Activated effector memory CD4-positive, alpha-beta T cell treated with anti-CD3 and anti-CD28 coated beads, Interleukin-2, amount 50 U/mL, for 16 hours (primary cell): ENCODE data around the gene SOX8.

ENCODE experiments used
- DNase-seq: peaks from one replicate; pipeline ENCODE4 v3.0.0-alpha.2; 2020

SOX8 gene

DNA sequence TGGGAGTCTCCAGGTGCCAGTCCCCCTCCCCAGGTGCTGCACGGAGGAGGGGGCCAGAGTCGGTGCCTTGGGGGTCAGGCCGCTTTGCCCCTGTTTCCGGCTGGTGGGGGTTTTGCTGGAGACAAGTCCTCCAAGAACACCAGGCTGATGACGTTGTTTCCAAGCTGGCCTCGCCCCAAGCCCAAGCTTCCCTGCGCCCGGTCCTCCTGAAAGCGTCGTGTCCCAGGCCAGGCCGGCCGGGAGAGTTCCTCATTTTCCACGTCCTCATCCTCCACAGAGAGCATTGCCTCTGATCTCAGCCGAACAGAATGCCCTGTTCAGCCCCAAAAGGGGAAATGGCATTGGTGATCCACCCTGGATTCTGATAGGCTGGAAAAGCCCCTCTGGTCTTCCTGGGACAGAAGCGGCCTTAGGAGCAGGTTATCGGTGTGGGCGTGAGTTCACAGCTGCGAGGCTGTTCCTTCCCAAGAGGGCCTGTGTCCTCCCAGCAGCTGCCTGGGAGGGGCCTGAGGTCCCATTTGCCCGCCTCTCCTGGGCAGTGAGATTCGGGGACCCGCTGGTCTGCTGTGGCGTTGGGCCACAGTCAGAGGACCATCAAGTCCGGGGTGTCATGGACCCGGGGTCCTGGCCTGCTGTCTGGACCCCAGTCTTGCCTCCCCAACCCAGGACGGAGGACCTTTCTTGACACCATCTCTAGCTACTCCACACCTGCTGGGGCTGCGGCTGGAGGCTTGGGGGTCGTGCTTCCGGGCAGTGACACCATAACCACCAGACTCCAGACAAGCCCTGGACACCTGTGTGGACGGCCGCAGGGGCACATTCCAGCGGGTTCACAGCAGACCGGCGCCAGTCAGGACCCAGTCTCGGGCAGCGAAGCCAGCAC, 7.1 kb downstream of the SOX8 start:
- DNase-seq: no peak

DNA sequence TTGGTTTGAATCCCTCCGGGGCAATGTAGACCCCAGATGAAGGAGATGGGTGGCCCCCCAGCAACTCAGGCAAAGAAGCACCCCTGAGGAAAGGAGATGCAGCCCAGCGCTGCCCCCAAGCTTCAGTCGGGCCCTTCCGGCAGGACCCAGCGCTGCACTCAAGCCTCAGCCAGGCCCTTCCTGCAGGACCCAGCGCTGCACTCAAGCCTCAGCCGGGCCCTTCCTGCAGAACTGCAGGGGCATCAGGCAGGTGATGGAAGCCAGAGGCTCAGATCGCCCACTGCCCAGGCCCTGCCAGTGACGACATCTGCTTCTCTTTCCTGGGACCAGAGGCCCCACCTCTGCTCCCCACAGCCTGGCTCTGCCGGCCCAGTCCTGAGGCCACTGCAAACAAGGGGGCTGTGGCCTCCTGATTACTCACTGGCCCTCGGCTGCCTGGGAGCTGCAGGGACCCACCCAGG, 7.8 kb downstream of the SOX8 start:
- DNase-seq: no peak

DNA sequence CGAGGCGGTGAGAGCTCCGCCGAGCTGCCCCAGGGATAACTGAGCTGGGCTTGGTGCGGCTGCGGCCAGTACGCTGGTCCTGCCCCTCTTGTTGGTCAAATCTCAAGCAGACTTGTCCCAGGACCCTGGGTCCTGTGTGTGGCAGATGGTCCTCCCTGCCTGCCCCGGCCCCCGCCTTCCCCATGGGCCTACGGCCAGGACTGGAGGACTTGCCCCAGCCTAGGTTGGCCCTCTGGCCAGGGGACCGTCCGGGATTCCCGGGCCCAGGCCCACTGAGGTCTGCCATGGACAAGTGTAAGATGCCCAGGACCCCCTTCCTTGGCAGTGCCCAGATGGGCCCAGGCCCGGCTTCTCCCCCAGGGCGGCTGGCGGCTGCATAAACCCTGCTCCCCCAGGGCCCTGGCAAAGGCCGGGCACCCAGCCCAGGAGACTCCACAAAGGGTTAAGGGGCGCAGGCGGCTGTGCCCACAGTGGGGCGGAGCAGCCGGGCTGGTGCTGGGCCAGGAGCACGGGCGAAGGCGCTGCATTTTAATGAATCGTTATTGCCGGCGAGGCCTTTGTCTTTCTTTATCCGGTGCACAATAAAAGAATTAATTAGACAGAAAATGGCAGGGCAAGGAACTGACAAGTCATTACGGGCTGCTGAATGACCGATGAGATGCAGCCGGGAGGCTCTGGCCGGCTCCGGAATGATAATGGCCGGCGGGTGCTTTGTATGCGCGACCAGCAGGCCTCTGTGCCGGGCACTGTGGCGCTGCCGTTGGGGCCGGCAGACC, 9.1 kb downstream of the SOX8 start:
- DNase-seq: no peak

DNA sequence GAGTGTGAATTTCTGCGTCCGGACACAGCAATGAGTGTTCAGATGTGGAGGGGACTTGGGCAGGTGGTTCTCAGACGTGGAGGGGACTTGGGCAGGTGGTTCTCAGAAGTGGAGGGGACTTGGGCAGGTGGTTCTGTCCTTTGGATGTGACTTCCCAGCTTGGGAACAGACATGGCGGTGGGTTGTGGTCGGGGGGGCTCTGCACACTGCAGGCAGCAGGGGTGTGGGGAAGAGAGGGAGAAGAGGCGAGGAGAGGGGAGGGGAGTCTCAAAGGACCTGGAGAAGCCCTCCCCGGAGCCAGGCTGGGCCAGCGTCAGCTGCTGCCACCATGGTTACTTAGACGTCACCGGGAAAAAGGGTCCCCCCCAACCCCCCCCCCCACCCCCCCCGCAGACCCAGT, 9.8 kb downstream of the SOX8 start:
- DNase-seq: no peak

DNA sequence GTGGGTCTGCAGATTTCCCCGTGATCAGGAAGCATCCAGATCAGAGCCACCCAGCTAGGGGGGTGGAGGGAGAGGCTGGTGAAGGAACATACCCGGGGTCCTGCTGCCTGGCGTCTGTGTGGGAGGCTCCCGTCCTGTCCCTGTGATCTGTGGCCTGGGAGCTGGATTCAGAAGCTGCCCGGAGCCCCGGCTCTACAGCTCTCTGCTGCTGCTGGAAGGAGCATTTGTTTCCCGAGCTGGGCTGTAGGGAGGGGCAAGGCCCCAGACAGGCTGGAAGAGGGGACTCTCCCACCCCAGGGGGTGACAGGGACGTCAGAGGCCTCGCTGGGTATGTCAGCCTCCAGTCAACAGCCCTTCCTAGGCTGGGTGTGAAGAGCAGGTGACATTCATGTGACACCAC, 10.2 kb downstream of the SOX8 start:
- DNase-seq: no peak

DNA sequence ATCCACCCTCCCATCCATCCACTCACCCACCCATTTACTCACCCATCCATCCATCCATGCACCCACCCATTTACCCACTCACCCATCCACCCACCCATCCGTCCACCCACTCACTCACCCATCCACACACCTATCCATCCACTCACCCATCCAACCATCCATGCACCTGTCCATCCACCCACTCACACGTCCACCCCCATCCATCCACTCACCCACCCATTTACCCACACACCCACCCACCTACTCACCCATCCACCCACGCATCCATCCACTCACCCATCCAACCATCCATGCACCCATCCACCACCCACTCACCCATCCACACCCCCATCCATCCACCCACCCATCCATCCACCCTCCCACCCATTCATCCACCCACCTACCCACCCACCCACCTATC, 12.2 kb downstream of the SOX8 start:
- no peak for DNase-seq

DNA sequence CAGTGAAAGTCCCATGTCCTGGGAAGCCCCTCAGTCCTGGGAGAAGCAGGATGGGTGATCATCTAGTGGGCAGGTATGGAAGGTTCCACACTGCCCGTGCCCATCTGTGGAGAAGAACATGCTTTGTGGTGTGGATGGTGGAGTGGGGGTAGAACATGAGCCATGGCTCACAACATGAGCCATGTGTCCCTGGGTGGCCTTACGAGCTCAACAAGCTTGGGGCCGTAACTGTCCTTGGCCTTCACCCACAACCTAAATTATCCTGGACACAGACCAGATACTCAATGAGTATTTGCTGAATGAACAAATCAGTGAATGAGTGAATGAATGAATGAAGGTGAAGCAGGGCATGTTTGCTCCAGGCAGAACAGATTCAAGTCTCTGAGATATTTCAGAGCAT, 13.5 kb downstream of the SOX8 start:
- no peak for DNase-seq

DNA sequence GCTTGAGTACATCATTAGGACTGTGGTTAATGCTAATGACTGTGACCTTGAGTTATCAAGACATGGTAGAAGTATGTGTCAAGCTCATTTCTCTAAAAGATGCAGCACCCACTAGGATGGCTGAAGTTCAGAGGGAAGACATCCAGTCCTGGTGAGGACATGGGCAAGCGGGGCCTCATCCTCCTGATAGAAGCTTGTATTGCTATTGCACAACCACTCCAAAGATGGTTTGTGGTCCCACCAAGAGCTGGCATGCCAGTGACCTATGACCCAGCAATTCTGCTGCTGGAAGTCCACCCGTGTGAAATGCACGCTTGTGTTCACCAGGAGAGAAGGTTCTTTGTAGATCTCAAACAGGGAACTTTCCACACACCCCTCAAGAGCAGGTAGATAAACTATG, 14.2 kb downstream of the SOX8 start:
- no peak for DNase-seq

DNA sequence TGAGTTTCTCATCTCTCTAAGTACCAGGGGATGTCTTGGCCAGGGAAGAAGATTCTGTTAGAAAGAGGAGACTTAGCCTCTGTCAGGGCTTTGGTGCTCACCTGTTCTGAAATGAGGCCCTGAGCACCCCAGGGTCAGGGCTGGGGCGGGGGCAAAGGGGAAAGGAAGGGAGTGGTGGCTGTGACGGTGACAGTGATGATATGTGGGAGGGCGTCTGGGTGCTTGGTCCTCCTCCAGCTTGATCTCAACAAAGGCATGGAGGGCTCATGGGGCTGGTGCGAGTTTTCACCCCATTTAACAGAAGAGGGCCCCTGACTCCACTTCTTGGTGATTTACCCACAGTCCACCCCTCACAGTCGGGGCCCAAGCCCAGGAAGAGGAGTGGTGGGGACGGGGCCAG, 15.1 kb downstream of the SOX8 start:
- no peak for DNase-seq

DNA sequence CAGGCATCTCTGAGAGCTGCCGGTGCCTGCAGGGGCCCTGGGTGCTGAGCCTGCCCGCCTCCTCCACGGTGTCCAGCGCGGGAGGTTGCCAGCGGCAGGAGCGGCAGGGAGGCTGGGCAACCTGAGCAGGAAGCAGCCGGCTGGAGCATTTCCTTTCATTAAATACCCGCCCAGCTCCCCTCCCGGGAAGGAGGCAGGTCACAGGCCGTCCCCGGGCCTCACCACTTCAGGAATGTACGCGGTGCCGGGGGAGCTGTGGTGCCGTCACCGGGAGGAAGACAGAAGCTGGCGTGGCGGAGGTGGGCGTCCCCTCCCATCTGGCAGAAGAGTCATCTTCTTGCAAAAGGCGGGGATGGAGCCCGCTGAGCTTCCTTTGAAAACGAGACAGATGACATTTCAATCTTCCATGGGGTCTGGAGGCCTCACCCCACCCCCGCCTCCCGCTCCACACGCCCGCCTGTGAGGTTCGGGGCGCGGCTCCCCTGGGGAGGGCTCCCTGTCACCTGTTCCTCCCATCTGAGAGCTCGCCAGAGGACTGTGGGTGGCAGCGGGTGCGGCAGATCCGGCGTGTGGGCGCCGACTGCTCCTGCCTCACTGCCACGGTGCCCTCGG, 16.0 kb downstream of the SOX8 start:
- DNase-seq: peak; percentile 84

DNA sequence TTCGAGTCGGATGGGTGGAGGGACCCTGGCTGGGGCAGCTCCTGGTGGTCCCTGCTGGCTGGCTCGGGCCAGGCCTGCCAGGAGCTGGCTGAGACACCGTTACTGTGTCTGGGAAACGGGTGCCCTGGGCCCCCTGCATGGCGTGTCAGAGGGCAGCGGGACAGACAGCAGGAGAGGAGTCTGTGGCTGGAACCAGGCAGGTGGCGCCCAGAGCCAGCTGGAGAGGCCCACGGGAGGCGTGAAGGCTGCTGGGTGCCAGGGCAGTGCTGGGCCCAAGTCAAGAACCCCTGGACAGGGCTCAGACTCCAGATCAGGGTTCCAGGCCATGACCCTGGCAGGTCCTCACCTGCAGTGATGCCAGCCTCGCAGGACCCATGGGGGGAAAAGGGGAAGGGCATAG, 16.6 kb downstream of the SOX8 start:
- no peak for DNase-seq

DNA sequence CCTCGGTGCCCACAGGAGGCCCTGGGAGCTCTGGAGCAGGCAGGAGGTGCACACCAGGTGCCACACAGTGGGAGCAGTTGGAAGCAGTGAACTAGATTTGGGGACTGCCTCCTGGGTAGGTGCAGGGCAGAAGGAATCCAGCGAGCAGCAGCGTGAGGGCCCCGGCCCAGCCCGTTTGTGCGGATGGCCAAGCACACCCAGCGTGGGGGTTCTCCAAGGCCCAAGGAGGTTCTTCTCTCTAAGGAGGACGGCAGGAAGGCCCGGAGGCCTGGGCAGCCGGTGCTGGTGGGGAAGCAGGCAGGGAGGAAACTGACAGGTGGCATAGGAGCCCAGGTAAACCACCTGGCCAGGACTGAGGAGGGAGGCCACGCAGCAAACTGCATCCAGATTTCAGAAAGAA, 17.0 kb downstream of the SOX8 start:
- DNase-seq: no peak

DNA sequence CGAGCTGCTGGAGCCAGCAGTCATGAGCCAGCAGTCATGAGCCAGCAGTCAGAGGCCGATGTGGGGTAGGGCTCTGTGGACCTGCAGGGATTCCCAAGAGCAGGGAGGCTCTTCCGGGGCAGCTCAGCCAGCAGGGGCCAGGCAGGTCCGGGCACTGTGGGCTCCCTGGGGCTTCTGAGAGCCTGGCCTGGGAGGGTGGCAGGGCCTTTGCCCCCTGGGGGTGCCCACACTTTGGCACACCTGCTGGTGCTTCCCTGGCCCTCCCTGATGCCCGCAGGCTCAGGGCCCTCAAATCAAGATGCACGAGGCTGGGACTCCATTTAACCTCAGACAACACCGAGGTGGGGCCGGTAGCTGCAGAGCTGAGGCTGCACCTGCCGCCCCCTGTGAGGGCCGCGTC, 18.1 kb downstream of the SOX8 start:
- no peak for DNase-seq

DNA sequence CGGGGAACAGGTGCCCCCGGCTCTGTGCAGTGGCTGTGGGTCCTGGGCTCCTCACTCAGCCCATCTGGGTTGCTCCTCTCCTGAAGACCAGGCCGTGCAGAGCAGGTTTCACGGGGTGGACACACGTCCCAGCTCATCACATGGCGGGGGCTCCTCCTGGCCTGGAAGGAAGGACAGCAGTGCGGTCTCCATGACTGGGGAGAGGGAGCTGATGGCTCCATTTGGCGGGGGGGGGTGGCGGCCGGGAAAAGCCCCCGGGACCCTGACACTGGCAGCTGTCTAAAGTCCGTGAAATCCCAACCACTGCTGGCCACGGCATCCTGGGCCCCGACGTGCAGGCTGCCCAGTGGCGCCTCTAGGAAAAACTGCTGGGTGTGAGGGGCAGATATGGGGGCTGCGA, 19.0 kb downstream of the SOX8 start:
- no peak for DNase-seq

DNA sequence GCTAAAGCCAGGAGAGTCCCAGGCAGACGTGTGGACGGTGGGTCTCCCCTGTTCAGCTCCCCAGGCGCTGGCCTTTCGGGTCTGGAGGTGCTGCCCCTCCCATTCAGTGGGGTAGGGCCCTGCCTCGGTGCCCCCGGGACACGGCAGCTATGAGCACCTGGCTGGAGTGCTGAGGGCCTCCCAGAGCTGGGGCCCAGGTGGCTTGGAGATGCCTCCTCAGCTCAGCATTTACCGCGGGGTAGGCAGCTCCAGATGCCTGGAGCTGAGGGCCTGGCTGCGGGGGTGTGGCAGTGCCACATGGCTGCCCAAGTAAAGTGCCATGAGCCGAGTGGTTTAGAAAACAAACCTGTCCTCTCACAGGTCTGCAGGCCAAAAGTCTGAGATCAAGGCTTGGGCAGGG, 19.5 kb downstream of the SOX8 start:
- no peak for DNase-seq

DNA sequence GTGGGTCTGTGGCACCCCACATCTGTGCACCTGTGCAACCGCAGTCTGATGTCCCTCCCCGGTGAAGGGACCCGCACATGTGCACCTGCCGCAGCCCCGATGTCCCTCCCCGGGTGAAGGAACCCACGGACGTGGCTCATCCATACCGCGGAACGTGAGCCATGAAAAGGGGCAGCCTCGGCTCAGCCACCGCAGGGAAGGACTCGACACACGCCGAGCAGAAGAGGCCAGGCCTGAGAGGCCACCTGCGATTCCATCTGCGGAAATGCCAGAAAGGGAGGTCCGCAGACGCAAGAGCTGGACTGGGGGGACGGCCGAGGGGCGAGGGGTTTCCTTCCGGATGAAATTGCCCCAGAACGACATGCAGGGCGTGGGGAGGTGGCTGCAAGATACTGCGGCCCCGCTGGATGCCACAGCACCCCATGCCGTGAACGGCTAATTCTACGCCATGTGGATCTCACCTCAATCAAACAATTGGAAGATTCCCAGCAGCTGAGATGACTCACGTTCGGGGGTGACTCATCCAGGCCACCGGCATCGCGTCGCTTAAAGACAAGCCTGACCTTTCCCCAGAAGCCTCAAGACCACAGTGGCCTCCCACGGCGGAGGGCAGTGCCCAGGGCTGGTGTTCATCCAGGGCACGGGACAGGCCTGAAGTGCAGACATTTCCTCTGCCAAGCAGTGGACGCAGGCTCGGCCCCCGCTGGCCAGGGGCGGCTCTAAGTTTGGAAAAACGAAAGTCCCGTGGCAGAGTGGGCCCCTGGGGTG, 21.0 kb downstream of the SOX8 start:
- peak; percentile 92 for DNase-seq

DNA sequence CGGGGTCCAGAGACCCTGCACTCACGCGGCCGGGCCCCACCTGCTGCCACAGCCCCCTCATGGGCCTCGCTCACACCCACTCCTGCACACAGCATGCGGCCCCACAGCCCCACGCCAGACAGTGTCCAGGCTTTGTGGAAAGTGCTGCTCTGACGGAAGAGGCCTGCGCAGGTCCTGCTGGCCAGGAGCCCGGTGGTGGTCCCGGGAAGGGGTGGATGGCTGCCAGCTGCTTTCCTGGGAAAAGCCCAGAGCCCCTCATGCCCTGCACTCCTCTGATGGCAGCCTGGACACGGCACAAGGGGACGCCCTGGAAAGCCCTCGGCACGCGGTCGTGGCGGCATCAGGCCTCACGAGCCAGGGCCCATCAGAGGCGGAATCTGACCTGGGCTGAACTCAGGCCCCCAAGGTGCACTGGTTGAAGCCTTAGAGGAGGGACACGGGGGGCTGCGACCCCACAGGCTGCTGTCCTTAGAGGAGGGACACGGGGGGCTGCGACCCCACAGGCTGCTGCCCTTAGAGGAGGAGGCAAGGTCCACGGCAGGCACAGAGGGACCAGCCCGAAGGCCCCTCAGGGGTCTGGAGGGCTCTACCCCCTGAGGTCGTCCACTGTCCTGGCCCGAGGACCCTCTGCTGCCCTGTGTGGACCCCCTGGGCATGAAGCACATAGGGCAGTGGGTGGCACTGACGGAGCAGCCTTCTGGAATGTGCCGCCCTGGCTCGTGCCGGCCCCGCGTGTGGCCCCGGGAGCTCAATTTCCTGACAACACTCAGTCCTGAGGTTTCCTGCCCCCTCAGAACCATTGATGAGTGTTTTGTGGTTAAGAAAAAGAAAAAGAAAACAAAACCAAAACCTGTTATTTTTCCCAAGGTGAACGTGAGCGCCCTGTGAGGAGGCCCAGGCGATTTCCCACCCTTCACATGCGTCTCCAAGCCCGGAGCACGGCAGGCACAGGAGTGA, 22.1 kb downstream of the SOX8 start:
- peak; percentile 82 for DNase-seq

DNA sequence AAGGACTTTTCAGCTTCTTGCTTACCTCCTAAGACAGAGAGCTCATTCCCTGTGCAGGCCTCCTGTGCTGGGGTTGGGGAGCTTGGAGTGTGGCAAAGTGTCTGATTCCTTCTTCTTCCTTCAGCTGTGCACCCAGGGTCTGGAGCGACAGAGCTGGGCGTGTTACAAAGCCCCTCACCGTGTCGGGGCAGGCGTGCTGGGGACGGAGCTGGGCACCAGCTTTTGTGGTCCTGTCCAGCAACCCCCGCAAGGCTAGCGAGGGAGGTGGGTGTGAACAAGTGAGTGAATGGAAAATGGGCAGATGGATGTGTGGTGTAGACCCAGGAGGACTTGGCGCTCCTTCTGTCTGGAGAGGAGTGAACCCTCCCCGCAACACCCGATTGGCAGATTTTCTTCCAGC, 23.7 kb downstream of the SOX8 start:
- DNase-seq: no peak

DNA sequence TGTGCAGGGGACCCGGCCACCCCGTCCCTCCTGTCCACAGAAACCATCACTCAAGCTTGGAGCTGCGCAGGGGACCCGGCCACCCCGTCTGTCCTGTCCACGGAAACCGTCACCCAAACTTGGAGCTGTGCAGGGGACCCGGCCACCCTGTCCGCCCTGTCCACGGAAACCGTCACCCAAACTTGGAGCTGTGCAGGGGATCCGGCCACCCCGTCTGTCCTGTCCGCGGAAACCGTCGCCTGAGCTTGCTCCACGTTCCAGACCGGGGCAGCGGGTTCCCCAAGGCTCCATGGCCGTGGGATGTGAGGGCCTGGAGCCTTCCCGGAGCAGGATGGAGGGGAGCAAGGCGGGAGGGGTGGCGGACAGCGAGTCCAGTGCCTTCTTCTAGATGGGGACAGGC, 25.2 kb downstream of the SOX8 start:
- no peak for DNase-seq

DNA sequence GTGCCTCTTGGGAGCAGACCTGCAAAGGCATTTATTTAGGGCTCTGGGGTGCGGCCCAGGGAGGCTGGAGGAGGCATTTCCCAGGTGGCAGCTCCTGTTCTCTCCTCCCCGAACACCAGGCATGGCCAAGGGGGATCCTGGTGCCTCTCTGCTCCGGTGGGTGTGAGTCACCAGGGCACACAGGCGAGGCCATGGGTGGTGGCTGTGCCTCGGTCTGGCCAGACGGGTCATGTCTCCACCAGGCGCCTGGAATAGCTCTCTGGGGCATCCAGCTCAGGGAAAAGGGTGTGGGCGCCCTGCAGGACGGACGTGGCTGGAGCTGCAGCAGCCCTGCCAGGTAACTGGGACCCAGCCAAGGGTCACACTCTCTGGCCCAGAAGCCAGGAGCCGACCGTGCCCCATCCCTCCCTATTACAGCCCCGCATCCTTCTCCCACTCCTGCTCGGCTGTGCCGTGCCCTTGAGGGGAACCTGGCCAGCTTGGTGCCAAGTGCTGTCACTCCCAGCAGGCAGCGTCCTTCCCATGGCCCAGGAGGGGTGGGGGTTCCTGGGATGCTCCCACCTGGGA, 25.8 kb downstream of the SOX8 start:
- no peak for DNase-seq

DNA sequence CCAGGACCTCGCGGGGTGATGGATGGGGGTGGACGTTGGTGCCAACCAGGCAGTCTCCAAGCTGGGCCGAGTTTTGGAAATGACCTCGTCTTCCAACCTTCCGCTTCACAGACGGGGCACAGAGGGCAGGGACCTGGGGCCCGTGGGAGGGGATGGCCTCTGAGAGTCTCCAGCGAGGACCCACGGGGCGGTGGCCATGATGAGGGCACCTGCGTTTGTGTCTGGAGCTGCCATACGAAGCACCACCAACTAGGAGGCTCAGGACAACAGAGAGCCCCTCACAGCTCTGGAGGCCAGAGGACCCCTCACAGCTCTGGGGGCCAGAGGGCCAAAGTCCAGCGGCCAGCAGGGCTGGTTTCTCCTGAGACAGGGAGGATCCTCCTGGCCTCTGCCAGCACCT, 26.5 kb downstream of the SOX8 start:
- DNase-seq: no peak
